HuH-7.5 (cell line): Measurements from ENCODE around the gene BFSP1.

Experiments
- DNase-seq: peaks from one replicate; pipeline ENCODE4 v3.0.0; 2011; ENCODE audit warnings: low spot score

Gene BFSP1

DNA sequence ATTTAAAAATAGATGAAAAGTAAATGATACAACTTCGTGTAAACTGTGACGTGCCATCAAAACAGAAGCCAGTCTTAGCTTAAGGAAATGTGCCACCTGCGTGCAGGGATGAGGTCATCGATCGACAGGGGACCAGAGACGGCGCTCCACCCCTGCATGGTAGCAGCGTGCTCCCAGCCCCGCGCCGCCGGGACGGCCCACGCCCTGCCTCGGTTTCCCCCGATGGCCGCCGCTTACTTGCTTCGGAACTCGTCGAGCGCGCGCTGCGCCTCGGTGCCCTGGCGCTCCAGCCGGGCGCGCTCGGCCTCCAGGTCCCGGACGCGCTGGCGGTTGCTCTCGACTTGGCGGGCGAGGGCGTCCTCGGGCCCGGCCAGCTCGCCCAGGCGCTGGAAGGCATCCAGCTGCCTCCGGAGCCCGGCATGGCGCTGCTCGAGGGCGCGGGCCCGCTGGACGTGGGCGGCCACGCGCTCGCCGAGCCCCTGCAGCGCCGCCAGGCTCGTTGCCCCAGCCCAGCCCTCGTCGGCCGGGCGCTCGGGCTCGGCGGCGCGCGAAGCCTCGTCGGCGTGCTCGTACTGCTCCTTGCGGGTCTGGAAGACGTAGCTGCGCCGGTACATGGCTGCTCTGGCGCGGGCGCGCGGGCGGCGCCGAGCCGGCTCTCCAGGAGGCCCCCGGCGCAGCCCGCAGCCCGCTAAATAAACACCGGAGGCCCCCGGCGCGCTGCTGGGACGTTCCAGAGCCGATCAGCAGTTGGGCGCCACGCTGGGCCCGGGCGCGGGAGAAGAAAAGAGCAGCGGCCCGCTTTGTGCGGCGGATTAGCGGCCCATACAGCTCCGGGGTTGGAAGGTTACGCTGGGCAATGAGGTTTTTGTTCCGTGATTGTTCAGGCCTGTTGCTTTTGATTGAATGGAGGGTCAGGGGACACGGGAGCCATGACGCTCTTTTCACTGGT is at the start of gene BFSP1:
TSS of gene BFSP1 (minus strand) at position 664 of the 949 bp plus-strand sequence. CDS start at position 614, 50 bp downstream.
- peak; percentile 68 for DNase-seq

GRCh38 chr20:17580895-17581294 is 49.7 kb upstream of the BFSP1 start:
- no peak for DNase-seq

- no peak for DNase-seq
These were observed 48.3 kb upstream of the BFSP1 start for GRCh38 chr20:17579369-17580039.

DNA sequence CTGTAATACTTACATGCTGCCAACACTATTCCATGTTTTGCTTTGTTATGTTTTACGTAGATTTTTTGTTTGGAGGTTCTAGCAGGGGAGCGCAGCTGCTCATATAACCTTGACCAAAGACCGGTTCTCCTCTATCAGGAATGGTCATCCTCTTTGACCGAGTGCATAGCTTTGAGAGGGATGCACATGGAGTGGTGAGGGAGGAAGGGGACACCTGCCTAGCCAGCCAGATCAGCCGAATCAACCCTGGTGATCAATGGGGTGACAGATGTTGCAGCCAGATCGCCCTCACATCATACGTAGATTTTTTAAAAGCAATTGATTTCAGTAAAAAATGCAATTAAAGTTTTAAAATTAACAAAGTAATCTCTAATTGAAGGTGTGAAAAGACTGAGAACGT is 45.0 kb upstream of the BFSP1 start:
- no peak for DNase-seq

GRCh38 chr20:17573463-17573862 is 42.3 kb upstream of the BFSP1 start:
- no peak for DNase-seq

DNA sequence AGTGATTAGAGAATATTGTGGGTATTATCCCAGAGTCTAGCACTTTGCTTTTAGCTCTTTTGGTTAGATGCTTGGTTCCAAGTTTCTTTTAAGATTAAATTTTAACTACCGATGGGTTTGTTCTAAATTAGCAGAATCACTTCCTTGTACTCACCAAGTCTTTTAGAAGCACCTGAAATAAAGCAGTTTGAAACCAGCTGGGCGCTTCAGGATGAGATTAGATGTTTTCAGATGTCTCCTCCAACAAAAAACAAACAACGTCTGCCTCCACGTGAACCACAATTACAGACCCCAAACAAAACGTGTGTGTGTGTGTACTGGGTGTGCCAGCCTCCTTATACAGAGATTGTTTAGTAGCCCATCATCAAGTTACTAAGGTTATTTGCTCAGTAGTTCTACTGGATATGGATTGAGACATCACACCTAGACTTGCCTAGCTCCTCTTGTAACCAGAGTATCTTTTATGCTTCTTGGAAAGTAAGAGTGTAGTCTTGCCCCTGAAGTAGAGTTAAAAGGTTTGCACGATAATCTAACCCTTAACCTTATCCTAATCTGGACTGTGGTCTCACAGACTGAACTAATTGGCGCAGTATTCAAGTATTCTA is 41.0 kb upstream of the BFSP1 start:
- no peak for DNase-seq

- DNase-seq, result no peak
These were observed 40.0 kb upstream of the BFSP1 start for GRCh38 chr20:17571153-17571527.

GRCh38 chr20:17570347-17571152 is 39.4 kb upstream of the BFSP1 start:
- DNase-seq, result peak; percentile 58

DNA sequence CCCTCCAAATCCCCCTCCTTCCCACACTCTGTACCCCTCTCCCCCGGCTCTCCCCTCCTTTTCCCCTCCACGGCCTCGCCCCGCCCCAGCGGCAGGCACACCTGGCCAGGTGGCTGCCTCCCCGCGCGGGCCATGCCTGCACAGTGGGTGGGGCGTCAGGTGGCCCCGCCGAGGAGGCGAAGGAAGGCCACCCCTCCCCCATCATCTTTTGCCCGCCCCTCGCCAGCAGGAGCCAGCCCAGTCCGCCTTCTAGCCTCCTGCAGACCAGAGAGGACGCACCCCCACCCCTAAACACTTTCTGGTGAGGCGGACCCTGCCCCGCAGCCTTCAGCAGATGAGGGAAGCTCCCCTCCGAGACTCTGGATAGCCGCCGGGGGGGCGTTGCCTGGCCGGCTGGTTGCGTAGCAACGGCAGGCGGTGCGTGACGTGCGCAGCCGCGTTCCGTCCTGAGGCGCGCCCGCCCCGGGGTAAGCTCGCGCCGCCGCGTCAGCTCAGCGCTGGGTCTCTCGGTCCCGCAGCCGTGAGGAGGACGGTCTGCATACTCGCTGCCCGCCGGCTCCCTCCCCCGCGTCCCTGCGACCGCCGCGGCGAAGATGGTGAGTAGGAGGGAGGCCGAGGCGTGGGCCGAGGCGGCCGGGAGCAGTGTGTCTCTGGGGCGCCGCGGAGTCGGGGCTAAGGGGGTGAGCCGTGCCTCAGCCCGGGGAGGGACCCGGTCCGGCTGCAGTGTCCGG is 38.6 kb upstream of the BFSP1 start, which contains the start of gene DSTN:
TSS of gene DSTN (plus strand) at position 460 of the 731 bp plus-strand sequence. CDS start at position 594, 134 bp downstream.
- peak; percentile 92 for DNase-seq

- peak; percentile 68 for DNase-seq
These were observed 37.9 kb upstream of the BFSP1 start for GRCh38 chr20:17568972-17569521.

DNA sequence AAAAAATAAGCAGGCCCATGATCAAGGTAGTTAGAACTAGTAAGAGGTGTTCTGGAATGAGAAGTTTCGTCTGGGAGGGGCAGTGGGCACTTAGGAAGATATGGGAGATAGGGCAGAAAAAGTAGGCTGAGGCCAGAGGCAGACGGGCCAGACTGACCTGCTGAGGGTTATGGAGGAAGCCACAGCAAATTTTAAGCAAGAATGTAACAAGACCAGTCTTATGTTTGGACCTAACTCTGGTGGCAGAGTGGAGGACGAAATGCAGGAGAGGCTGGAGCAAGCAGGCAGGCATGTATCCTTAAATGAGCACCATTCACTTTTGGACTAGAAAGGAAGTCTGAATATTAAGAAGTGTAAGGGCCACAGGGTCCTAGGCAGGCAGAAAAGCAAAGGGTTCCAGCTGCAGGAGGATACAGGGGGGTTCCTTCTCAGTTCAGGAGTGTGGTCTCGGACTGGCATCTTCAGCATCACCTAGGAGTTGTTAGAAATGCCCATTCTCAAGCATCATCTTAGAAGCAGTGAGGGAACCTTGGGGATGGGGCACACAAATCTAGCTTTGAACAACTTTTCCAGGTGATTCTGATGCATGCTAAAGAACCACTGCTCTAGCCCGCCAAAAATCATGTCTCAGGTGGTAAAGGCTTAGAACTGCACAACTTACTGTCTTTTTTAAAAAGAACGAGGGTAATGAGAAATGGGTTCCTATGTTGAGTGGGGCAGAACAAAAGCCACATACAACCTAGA is 37.0 kb upstream of the BFSP1 start:
- DNase-seq, result no peak

GRCh38 chr20:17566345-17566744 is 35.2 kb upstream of the BFSP1 start:
- no peak for DNase-seq

- DNase-seq, result no peak
These were observed 34.1 kb upstream of the BFSP1 start for GRCh38 chr20:17565169-17565845.

DNA sequence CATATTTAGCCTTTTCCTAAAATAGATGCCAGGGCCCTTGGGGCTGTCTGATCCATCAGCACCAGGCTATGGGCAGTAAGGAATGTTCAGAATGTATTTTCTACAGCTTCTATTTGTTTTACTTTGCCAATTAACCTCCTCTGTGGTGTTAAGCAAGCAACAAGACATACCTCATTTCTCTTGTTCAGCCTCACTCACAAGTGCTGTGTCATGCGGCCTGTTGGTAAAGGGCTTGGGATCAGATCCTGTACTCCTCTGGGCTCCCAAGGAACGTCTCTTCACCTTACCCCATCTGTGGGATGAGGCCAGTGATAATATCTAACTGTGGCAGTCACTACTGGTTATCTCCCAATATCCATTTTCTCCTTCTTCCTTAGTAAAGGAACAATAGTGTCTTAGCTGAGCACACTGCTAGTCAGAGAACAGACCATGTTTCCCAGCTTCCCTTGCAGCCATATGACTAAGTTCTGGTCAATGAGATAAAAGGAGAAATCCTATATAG is 31.7 kb upstream of the BFSP1 start:
- DNase-seq, result no peak

DNA sequence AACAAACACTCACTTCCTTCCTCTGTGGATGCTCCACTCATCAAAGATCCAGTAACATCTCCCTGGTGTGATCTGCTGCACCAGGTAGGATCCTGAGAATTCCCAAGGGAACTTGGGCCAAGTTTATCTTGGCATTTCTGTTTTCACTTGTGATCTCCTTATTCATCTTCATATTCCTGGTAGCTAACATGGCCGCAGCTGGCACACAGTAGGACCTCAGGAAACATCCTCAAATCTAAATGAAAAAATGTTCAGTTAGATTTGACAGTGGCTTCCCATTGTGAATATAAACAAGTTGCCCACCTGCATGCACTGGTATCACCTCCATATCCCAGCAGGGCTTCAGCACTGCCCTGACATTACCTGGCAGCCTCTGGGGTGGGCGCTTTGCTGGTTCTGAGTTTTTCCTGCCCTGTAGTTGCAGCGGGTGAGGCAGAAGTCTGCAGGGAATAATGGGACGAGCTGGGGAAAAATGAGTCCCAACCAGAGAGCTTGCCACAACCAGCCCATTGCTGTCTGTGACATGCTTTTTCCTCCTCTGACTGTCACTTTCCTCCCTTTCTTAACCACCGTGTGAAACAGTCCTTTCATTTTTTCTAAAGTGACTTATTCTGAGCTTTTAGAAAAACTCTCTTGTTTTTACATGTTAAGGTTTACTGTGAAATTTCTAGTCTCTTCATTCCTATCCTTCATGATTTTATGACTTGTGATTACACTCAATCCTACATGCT is 29.3 kb upstream of the BFSP1 start:
- DNase-seq, result no peak

- DNase-seq, result no peak
These were observed 28.2 kb upstream of the BFSP1 start for GRCh38 chr20:17559338-17559737.

- no peak for DNase-seq
These were observed 27.7 kb upstream of the BFSP1 start for GRCh38 chr20:17558941-17559304.

- no peak for DNase-seq
These were observed 27.2 kb upstream of the BFSP1 start for GRCh38 chr20:17558154-17558940.
